Activated CD4-positive, alpha-beta T cell treated with anti-CD3 and anti-CD28 coated beads, Interleukin-2, amount 10 ng/mL, durations not matched to agents 24 days and 14 days (primary cell): ENCODE data around the gene SLC7A5. TPM values are rescaled to one million over a fixed set of nuclear protein-coding genes. Genes with fewer than 3 reads are reported as not detected.
"Not testable (repeated sequence)": the region's sequence is repeated elsewhere in the genome, so short reads cannot be mapped to it uniquely, and the experiment has no call there.

Experiments
- DNase-seq: peaks from one replicate; pipeline ENCODE4 v3.0.0; 2022
- H3K27ac Mint-ChIP-seq: one replicate; pipeline ENCODE4 v1.8.0; 2022; ENCODE audit warnings: mild to moderate bottlenecking, mixed read lengths
- H3K27me3 Mint-ChIP-seq: one replicate; pipeline ENCODE4 v1.8.0; 2022; ENCODE audit warnings: mixed read lengths
- H3K36me3 Mint-ChIP-seq: one replicate; pipeline ENCODE4 v1.8.0; 2022; ENCODE audit warnings: low read depth, mild to moderate bottlenecking, mixed read lengths
- H3K4me1 Mint-ChIP-seq: one replicate; pipeline ENCODE4 v1.8.0; 2021; ENCODE audit warnings: mixed read lengths
- H3K4me3 Mint-ChIP-seq: one replicate; pipeline ENCODE4 v1.8.0; 2022; ENCODE audit warnings: mild to moderate bottlenecking, moderate library complexity, mixed read lengths
- H3K9me3 Mint-ChIP-seq: one replicate; pipeline ENCODE4 v1.8.0; 2021; ENCODE audit warnings: mixed read lengths
- intact Hi-C: fragments of 100-400 bp; cut with micrococcal nuclease; formaldehyde crosslinking; loops from one replicate; pipeline ENCODE4 v1.15.1; 2023
- total RNA-seq: library from RNA; stranded (reverse); gene quantifications from 2 replicates; pipeline ENCODE4 v1.2.3, GENCODE V29; 2022

SLC7A5 gene
- total RNA-seq, 1 donor from 2014 or later, result 408 TPM

DNA sequence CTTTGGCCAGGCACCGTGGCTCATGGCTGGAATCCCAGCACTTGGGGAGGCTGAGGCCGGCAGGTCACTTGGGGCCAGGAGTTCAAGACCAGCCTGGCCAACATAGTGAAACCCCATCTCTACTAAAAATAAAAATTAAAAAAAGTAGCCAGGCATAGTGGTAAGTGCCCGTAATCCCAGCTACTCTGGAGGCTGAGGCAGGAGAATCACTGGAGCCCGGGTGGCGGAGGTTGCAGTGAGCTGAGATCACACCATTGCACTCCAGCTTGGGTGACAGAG is 43.5 kb downstream of the SLC7A5 start:
- peaks cover 13% of the 10 kb centered on the region for H3K36me3 Mint-ChIP-seq
- H3K27me3 Mint-ChIP-seq, H3K27ac Mint-ChIP-seq, intact Hi-C loops, DNase-seq, H3K4me3 Mint-ChIP-seq, H3K4me1 Mint-ChIP-seq, H3K9me3 Mint-ChIP-seq: not testable (repeated sequence)

DNA sequence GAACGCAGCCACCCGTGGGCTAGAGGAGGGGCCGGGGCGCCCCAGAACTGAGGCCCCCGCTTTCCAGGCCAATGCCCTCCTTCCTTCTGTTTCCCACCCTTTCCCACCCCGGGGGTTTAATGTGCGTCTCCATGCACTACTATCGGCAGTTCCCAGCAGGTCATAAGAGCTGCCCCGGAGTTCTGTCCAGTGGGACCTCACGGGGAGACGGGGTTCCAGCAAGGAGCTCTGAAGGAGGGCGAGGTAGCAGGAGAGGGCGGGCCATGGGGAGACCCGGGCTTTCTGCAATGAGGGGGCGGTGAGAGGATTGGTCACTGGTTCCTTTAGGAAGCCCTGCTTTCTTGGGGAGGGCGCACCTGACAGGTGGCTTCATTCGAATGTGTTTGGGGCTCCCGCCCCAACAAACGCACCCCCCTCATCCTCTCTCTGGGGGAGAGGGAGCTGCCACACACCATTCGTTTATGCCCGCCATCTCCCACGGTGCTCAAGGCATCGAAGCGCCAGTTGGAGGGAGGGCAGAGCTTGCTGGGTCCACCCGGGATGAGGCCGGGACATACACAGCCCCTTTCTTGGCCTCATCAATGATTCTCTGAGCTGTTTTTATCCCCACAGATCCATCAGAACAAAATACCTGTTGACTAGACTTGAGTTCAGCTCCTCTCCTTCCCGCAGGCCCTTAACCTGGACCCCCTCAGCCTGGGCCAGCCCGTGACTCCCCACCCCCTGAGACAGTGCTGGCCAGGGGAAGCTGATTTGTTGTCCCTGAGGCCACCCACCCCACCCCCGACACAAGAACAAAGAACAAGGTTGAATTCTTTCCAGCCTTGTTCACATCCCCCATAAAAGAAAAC is 44.1 kb downstream of the SLC7A5 start:
- DNase-seq, result no peak
- H3K36me3 Mint-ChIP-seq, result peaks cover 7% of the 10 kb centered on the region
- no peaks in the 10 kb centered on the region for H3K27me3 Mint-ChIP-seq
- intact Hi-C loops, result loop anchor here (5.0 kb wide), 1 partner anchor 43 kb away; no protein-coding TSS in a partner anchor
- peaks cover 6% of the 10 kb centered on the region for H3K4me1 Mint-ChIP-seq
- H3K9me3 Mint-ChIP-seq, result no peaks in the 10 kb centered on the region
- no peak overlapping the region for H3K4me3 Mint-ChIP-seq
- H3K27ac Mint-ChIP-seq, result no peak overlapping the region

DNA sequence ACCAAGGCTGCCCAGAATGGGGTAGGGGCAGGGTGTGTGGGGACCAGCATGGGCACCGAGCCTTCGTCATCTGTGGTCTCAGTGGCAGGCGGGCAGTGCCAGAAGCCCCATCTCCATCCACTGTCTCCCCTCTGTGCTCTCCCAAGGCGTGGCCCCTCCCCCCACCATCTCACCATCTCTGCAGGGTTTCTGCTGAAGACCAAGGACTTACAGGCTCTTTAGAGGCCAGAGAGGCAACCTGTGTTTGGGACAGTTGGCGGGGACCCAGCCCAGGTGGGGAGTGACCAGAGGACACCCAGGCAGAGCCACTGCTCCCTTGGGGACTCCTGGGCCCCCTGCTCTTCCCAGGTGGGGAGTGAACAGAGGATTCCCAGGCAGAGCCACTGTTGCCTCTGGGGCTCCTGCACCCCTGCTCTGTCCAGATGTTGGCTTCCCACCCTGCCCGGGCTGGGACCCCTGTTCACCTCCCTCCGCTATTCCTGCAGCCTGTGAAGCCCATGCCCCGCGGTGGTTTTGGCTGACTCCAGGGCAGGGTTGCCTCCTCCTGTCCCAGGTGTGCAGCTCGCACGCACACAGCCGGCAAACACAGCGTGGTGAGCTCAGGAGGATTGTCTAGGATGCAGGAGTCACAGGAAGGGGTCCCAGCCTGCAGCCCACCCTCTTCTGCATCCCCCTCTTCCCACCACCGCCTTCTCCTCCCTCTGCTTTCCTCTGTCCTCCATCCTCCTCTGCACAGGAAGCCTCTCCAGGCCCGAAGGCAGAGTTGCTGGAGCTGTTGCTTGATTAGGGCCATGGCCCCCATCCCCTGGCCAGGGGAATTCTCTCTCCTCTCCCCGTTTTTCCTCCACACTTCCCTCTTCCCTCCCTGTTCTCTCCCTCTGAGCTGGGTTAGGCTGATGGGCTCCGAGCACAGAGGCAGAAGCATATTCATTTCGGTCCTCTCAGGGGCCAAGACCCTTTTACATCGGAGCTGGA is 45.0 kb downstream of the SLC7A5 start:
- no peak overlapping the region for H3K27ac Mint-ChIP-seq

DNA sequence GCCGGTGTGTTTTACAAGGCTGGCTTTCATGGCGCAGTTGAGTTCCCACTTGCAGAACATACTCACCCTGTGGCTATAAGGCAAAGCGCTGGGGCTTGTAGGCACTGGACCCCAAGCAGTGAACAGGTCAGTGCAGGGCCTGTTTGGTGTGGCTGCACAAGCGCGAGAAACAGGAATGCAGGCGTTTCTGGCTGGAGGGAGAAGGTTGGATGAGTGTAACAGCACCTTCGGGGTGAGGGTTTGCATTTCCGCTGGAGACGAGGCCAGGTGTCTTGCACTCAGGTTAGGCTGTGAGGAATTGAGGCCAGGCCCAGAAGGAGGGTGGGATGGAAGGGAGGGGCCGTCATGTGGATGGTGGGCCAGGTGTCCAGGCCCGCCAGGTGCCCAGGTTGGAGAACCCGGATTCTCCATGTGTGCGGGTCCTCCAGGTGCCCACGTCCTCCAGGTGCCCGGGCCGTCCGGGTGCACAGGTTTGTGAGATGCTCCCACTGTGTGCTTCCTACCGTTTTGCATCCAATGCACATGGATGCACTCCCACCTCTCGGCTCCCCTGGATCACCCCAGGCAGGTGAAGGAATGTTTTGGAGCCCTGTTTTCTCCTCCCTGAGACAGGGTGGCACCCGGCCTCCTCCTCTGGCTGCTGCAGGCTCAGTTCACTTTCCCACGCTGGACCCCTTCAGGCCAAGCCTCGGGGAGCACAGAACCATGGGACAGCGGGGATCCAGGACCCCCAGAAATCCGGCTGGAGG is 46.0 kb downstream of the SLC7A5 start:
- Mint-ChIP-seq H3K27ac (no peak overlapping the region), H3K4me1 (peaks cover 6% of the 10 kb centered on the region), H3K36me3 (no peaks in the 10 kb centered on the region), H3K27me3 (no peaks in the 10 kb centered on the region), H3K4me3 (no peak overlapping the region), H3K9me3 (no peaks in the 10 kb centered on the region)
- no peak for DNase-seq
- intact Hi-C loops, result loop anchor here (5.0 kb wide), 1 partner anchor 41 kb away; no protein-coding TSS in a partner anchor

More for the DNA sequence above, 45.0 kb downstream of the SLC7A5 start:
- Mint-ChIP-seq H3K4me3 (no peak overlapping the region), H3K36me3 (no peaks in the 10 kb centered on the region), H3K27me3 (no peaks in the 10 kb centered on the region), H3K4me1 (peaks cover 6% of the 10 kb centered on the region), H3K9me3 (no peaks in the 10 kb centered on the region)
- no peak for DNase-seq
- intact Hi-C loops, result loop anchor here (5.0 kb wide), 1 partner anchor 42 kb away; no protein-coding TSS in a partner anchor

DNA sequence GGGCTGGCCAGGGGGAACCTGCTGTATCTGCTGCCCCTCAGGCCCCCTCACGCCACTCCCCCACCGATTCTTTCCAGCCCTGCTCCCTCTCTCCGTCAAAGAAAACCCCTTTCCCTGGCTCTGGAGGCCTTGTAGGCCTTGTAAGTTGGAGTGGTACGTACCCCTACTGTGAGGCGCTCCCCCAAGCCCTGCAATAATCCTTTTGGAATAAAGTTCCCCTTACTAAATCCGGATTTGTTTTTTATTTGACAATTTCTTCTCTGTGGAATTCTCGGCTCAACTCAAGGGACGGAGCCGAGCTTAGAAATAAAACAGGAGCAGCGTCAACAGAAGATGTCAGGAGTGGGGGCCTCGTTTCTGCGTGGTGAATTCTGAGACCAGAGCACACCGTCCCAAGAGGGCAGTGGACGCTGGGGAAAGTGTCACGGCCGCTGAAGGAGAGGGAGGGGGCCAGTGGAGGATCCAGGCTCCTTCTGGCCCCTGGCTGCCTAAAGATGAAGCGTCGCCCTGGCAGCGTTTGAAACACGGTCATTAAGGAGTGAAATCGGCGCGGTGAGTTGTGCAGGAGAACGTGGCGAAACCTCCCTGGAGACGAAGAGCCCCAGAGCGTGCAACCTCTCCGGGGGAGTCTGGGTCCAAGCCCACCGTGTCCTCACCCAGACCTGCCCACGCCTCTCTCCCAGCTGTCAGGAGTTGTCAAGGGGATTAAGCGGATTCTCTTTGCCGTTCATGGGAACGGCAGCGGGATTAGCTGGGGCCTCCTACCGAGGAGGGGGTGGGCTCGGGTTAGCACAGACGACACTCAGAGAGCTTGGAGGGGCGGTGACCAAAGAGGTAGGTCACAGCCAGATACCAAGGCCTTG is 47.0 kb downstream of the SLC7A5 start:
- Mint-ChIP-seq H3K27ac (peak overlapping the region; percentile 25), H3K4me3 (no peak overlapping the region)

DNA sequence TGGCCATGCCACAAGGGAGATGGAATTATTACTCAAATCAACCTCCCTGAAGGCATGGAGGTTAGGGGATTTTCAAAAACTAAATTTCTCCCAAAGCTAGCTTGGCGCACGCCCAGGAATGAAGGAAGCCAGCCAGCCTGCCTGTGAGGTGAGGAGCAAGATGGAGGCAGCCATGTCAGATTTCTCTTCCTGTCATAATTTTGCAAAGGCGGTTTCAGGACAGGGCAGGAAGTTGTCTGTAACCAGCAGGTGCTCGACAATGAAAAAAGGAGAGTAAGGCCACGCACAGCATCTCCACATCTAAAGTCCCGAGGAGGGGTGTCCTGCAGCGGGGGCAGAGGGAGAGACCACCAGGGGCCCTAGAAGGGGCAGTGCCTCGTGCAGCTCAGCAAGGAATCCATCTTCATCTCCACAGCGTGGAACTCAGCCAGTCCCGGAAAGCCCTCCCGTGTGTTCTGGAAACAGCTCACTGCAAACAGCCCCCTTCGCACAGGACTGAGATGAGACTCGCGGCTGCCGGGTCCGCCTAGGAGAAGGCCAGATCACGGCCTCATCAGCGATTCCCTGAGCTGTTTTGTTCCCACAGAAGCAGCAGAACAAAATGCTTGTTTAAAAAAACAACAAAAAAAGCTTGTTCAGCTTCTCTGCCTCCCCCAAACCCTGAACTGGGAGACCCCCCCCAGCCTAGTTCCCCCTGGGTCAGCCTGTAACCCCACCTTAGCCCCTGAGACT is 47.8 kb downstream of the SLC7A5 start:
- peak; percentile 65 for DNase-seq
- H3K27ac Mint-ChIP-seq, result peak overlapping the region; percentile 51

More for the DNA sequence above, 47.0 kb downstream of the SLC7A5 start:
- Mint-ChIP-seq H3K4me1 (peaks cover 6% of the 10 kb centered on the region), H3K9me3 (no peaks in the 10 kb centered on the region), H3K27me3 (no peaks in the 10 kb centered on the region), H3K36me3 (peaks cover 4% of the 10 kb centered on the region)
- no peak for DNase-seq
- intact Hi-C loops, result loop anchor here (5.0 kb wide), 1 partner anchor 40 kb away; no protein-coding TSS in a partner anchor

DNA sequence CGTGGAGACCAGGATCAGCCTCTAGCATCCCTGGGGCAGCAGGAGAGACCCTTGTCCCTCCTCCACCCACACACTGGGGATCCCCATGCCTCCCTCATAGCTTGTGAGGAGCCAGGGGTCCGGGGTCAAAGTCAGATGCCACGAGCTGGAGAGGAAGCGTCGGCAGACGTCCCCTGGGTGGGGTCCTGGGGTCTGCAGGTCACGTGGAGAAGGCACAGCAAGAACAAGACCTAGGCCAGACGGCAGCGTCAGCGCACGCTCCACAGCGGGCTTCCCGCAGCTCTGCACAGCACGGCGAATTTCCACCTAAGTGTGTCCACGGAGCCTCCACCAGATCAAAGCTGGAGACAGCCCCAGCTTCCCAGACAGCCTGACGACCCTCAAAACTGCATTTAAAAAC is 49.3 kb downstream of the SLC7A5 start:
- H3K36me3 Mint-ChIP-seq, result peaks cover 4% of the 10 kb centered on the region
- no peaks in the 10 kb centered on the region for H3K9me3 Mint-ChIP-seq
- peaks cover 4% of the 10 kb centered on the region for H3K4me1 Mint-ChIP-seq
- H3K4me3 Mint-ChIP-seq, result no peak overlapping the region
- no peaks in the 10 kb centered on the region for H3K27me3 Mint-ChIP-seq
- no peak for DNase-seq
- no peak overlapping the region for H3K27ac Mint-ChIP-seq
- intact Hi-C loops, result loop anchor here (5.0 kb wide), 1 partner anchor 38 kb away; no protein-coding TSS in a partner anchor

More for the DNA sequence above, 47.8 kb downstream of the SLC7A5 start:
- peaks cover 4% of the 10 kb centered on the region for H3K36me3 Mint-ChIP-seq
- intact Hi-C loops, result loop anchor here (5.0 kb wide), 1 partner anchor 39 kb away; no protein-coding TSS in a partner anchor
- peaks cover 6% of the 10 kb centered on the region for H3K4me1 Mint-ChIP-seq
- no peak overlapping the region for H3K4me3 Mint-ChIP-seq
- no peaks in the 10 kb centered on the region for H3K27me3 Mint-ChIP-seq
- no peaks in the 10 kb centered on the region for H3K9me3 Mint-ChIP-seq

DNA sequence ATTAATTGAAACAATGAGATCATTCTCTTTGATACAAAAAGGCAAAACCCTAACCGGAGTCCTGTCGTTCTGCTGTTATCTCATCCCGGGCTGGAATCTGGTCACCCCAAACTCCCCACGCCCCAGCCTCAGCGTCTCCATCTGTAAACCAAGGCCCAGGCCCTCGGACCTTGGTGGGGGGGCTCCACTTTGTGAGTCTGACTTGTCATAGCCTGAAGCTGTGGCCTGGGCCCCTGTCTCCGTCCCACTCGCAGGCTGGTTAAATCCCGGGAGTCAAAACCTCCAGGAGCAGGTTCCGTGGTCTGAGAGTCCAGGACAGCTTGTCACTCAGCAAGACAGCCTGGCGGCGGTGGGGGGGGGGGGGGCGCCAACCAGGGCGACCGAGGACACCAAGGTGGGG is 50.0 kb downstream of the SLC7A5 start:
- Mint-ChIP-seq H3K4me3 (no peak overlapping the region), H3K4me1 (peaks cover 4% of the 10 kb centered on the region), H3K27me3 (no peaks in the 10 kb centered on the region), H3K36me3 (peaks cover 4% of the 10 kb centered on the region), H3K9me3 (no peaks in the 10 kb centered on the region), H3K27ac (no peak overlapping the region)
- DNase-seq, result no peak
- intact Hi-C loops, result no loop called here

DNA sequence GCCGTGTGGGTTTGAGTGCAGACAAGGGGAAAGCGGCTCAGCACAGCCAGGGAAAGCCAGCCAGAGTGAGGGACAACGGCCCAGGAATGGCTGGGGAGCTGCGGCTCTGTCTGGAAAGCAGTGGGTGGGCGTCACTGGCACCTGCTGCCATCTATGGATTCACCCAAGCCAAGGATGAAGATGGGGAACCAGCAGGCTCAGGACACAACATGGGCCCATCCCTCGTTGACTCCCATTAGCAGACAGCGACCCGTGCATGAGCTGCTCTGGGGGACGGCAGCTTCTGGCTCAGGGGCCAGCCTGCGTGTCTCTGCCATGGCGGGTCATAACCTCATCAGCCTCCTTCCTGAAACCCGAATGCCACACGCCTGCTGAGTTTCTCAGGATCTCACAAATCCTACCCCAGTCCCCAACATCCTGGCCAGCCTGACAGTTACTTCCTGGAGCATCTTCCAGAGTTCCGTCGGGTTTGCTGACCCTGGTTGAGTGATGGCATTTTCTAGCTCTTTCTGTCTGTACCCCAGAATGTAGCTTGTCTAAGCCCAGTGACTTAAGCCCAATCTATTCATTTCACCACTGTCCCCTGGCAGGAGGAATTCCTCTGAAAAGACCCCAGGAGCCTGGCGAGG is 50.7 kb downstream of the SLC7A5 start:
- no peak for DNase-seq
- intact Hi-C loops, result no loop called here
- Mint-ChIP-seq H3K4me3 (no peak overlapping the region), H3K9me3 (no peaks in the 10 kb centered on the region), H3K27ac (no peak overlapping the region), H3K4me1 (peaks cover 4% of the 10 kb centered on the region), H3K27me3 (no peaks in the 10 kb centered on the region), H3K36me3 (peaks cover 4% of the 10 kb centered on the region)

DNA sequence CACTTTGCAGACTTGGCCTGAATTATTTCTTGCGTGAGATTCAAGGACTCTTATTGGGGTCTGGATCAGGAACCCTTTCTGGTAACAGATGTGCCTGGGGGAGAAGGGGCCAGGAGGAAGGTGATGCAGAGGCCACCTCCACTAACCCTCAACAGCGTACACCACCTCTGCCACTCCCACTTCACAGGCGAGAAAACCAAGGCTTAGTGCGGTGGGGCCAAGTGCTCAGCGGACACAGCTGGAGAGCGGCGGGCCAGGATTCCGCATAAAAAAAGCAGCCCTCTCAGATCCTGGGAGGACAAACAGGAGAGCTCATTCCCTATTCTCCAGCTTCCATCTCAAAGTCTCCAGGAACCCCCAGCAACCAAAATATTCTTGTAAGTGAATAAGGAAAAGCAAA is 51.4 kb downstream of the SLC7A5 start:
- H3K4me1 Mint-ChIP-seq, result peaks cover 4% of the 10 kb centered on the region
- H3K9me3 Mint-ChIP-seq, result no peaks in the 10 kb centered on the region
- H3K27ac Mint-ChIP-seq, result no peak overlapping the region
- no peak overlapping the region for H3K4me3 Mint-ChIP-seq
- no peak for DNase-seq
- H3K36me3 Mint-ChIP-seq, result peaks cover 4% of the 10 kb centered on the region
- no peaks in the 10 kb centered on the region for H3K27me3 Mint-ChIP-seq
- intact Hi-C loops, result no loop called here

DNA sequence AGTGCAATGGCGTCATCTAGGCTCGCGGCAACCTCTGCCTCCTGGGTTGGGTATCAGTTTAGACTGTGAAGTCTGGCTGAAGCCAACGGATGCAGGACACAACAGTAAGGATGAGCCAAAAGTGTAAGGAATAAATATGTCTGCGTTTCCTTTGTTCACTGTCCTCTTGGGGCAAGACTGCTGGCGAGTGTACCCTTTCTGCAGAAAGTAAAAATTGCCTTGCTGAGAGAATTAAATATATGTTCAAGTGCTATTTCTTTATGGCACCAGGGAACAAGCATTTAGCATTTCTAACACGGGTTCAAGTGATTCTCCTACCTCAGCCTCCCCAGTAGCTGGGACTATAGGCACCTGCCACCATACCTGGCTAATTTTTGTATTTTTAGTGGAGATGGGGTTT is 51.9 kb downstream of the SLC7A5 start:
- H3K9me3 Mint-ChIP-seq, H3K27ac Mint-ChIP-seq, intact Hi-C loops, H3K27me3 Mint-ChIP-seq, H3K36me3 Mint-ChIP-seq, DNase-seq, H3K4me1 Mint-ChIP-seq, H3K4me3 Mint-ChIP-seq: not testable (repeated sequence)
